ENCODE results near the gene ACMSD.
"Not testable (repeated sequence)": the region's sequence is repeated elsewhere in the genome, so short reads cannot be mapped to it uniquely, and the experiment has no call there.

Gene ACMSD

DNA sequence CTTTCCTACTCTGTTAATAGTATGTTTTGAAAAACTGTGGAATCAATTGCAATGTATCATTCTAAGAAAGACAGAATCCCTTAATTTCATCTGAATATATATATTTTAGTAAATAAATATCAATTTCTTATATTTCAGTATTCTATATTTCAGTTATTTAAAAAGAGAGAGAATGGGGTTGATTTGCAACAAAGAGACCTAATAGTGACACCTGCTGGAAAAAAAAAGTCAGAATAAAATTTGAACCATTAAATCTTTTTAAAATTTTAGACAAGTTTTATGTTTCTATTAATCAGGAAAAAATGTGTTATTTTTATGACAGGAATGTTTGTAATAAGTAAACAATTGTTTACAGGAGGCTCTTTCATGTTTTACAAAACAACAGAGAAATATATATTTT, 59.5 kb downstream of the ACMSD start:
- Histone ChIP-seq H3K27ac (no peak overlapping the region), H3K9me3 (no peaks in the 10 kb centered on the region), H3K4me1 (ENCODE audit: control insufficient read depth in 1 of 2, insufficient read depth in 1 of 2, low read depth in 1 of 2, low read length in 1 of 2) (no peaks in the 10 kb centered on the region), H3K27me3 (no peaks in the 10 kb centered on the region), H3K4me3 (ENCODE audit: low read depth in 1 of 2, low read length in 1 of 2) (no peak overlapping the region), H3K36me3 (no peaks in the 10 kb centered on the region)
- TF ChIP-seq, protein P1, sequence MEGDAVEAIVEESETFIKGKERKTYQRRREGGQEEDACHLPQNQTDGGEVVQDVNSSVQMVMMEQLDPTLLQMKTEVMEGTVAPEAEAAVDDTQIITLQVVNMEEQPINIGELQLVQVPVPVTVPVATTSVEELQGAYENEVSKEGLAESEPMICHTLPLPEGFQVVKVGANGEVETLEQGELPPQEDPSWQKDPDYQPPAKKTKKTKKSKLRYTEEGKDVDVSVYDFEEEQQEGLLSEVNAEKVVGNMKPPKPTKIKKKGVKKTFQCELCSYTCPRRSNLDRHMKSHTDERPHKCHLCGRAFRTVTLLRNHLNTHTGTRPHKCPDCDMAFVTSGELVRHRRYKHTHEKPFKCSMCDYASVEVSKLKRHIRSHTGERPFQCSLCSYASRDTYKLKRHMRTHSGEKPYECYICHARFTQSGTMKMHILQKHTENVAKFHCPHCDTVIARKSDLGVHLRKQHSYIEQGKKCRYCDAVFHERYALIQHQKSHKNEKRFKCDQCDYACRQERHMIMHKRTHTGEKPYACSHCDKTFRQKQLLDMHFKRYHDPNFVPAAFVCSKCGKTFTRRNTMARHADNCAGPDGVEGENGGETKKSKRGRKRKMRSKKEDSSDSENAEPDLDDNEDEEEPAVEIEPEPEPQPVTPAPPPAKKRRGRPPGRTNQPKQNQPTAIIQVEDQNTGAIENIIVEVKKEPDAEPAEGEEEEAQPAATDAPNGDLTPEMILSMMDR (IDR thresholded peaks at IDR 0.05), result no peak

DNA sequence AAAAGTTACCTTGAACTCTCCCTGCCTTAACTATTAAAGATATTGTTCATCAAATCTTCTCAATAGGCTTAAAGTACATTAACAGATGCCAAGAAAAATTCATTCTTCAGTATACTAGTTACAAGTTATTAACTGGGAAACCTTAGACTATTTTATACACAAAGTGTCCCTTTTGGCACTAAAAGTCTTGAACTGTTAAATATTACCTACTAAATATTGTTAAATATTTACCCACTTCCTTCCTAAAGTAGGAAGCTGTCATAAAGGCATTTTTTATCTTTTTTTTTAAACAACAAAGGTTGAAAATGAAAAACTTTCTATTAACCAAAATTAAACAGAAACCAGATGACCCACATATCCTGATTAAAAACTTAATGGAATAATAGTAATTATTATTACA, 60.8 kb downstream of the ACMSD start:
- H3K4me1 ChIP-seq (ENCODE audit: control insufficient read depth in 1 of 2, insufficient read depth in 1 of 2, low read depth in 1 of 2, low read length in 1 of 2), result no peaks in the 10 kb centered on the region
- no peaks in the 10 kb centered on the region for H3K27me3 ChIP-seq

DNA sequence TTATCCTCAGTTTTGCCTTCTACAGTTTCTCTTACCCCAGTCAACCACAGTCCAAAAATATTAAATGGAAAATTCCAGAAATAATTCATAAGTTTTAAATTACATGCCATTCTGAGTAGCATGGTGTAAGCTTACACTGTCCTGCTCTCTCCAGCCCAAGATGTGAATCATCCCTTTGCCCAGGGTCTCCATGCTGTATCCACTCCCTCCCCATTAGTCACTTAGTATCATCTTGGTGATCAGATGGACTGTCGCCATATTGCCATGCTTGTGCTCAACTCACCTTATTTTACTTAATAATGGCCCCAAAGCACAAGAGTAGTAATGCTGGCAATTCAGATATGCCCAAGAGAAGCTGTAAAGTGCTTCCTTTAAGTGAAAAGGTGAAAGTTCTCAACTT, 61.7 kb downstream of the ACMSD start:
- Histone ChIP-seq H3K4me1 (ENCODE audit: control insufficient read depth in 1 of 2, insufficient read depth in 1 of 2, low read depth in 1 of 2, low read length in 1 of 2) (no peaks in the 10 kb centered on the region), H3K36me3 (no peaks in the 10 kb centered on the region), H3K9me3 (no peaks in the 10 kb centered on the region), H3K27me3 (no peaks in the 10 kb centered on the region), H3K4me3 (ENCODE audit: low read depth in 1 of 2, low read length in 1 of 2) (no peak overlapping the region), H3K27ac (no peak overlapping the region)
- TF ChIP-seq, protein P1 (IDR thresholded peaks at IDR 0.05), result no peak

More for the DNA sequence above, 60.8 kb downstream of the ACMSD start:
- TF ChIP-seq, protein P1 (IDR thresholded peaks at IDR 0.05), result no peak
- Histone ChIP-seq H3K4me3 (ENCODE audit: low read depth in 1 of 2, low read length in 1 of 2) (no peak overlapping the region), H3K36me3 (no peaks in the 10 kb centered on the region), H3K9me3 (no peaks in the 10 kb centered on the region), H3K27ac (no peak overlapping the region)

- H3K27ac ChIP-seq; H3K36me3 ChIP-seq; H3K9me3 ChIP-seq; H3K4me3 ChIP-seq (ENCODE audit: low read depth in 1 of 2, low read length in 1 of 2); H3K4me1 ChIP-seq (ENCODE audit: control insufficient read depth in 1 of 2, insufficient read depth in 1 of 2, low read depth in 1 of 2, low read length in 1 of 2); H3K27me3 ChIP-seq: not testable (repeated sequence)
These were observed 65.3 kb downstream of the ACMSD start for GRCh38 chr2:134903701-134904100.

DNA sequence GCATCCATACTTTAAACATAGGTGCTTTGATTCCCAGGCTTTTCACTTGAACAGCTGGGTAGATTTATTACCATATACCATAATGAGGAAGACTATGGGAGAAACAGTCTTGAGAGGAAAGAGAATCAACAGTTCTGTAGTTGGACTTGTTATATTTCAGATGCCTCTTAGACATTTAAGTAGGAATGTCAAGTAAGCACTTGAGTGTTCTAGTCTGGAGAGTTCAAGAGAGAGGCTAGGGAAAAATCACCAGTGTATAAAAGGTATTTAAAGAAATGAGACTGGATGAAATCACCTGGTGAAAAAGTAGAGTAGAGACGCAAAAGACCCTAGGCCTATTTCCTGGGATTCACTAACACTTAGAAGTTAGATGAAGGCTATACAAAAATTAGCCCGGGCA, 66.8 kb downstream of the ACMSD start:
- Histone ChIP-seq H3K27ac (no peak overlapping the region), H3K4me3 (ENCODE audit: low read depth in 1 of 2, low read length in 1 of 2) (no peak overlapping the region), H3K9me3 (no peaks in the 10 kb centered on the region), H3K36me3 (no peaks in the 10 kb centered on the region), H3K4me1 (ENCODE audit: control insufficient read depth in 1 of 2, insufficient read depth in 1 of 2, low read depth in 1 of 2, low read length in 1 of 2) (no peaks in the 10 kb centered on the region), H3K27me3 (no peaks in the 10 kb centered on the region)
- TF ChIP-seq, protein P1 (IDR thresholded peaks at IDR 0.05), result no peak

- H3K27ac ChIP-seq, result no peak overlapping the region
- TF ChIP-seq, protein P1 (IDR thresholded peaks at IDR 0.05), result no peak
- H3K36me3 ChIP-seq, result no peaks in the 10 kb centered on the region
These were observed 68.3 kb downstream of the ACMSD start for GRCh38 chr2:134906726-134907125.

GRCh38 chr2:134907441-134908116, 69.2 kb downstream of the ACMSD start:
- H3K27ac ChIP-seq; H3K4me1 ChIP-seq (ENCODE audit: control insufficient read depth in 1 of 2, insufficient read depth in 1 of 2, low read depth in 1 of 2, low read length in 1 of 2); H3K4me3 ChIP-seq (ENCODE audit: low read depth in 1 of 2, low read length in 1 of 2); H3K27me3 ChIP-seq; H3K9me3 ChIP-seq; H3K36me3 ChIP-seq: not testable (repeated sequence)

More at GRCh38 chr2:134906726-134907125, 68.3 kb downstream of the ACMSD start:
- no peak overlapping the region for H3K4me3 ChIP-seq (ENCODE audit: low read depth in 1 of 2, low read length in 1 of 2)
- H3K27me3 ChIP-seq, result no peaks in the 10 kb centered on the region
- no peaks in the 10 kb centered on the region for H3K4me1 ChIP-seq (ENCODE audit: control insufficient read depth in 1 of 2, insufficient read depth in 1 of 2, low read depth in 1 of 2, low read length in 1 of 2)
- no peaks in the 10 kb centered on the region for H3K9me3 ChIP-seq
